Measurements from ENCODE around the gene RRAGD. TPM values are rescaled to one million over a fixed set of nuclear protein-coding genes. Genes with fewer than 3 reads are reported as not detected.

RRAGD gene
- total and polyA plus RNA-seq, 2 of the 8 experiments (the other 6 are each of a cell fraction or from before 2014, with no cell fraction given), result 7.2 to 30.8 TPM

DNA sequence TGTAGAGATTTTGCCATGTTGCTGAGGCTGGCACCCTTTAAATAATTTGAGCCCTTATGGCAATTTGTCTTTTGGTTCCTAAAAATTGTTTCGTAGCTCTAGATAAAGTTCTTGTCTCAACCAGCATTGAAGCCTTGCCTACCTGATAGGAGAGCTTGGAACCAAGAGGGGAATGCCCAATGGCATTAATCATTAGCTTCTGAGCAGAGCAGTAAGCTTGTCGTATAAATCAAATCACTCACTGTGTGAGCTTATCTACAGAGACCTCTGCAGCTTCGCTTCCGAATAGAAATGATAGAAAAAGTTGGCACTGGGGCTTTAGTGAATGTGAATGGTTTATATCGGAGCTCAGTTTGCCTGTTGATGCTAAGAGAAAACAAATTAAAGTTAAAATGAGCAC lies 31.6 kb upstream of the RRAGD start (continued):
- no peak for TF ChIP-seq CBX5 (IDR thresholded peaks at IDR 0.05; ENCODE audit: low read depth, low read length)
- TF ChIP-seq, protein P1, sequence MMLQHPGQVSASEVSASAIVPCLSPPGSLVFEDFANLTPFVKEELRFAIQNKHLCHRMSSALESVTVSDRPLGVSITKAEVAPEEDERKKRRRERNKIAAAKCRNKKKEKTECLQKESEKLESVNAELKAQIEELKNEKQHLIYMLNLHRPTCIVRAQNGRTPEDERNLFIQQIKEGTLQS (IDR thresholded peaks at IDR 0.05; ENCODE audit: insufficient read depth, low read depth, low read length), result no peak
- no peak for TF ChIP-seq CREB1 (IDR thresholded peaks at IDR 0.05)
- TF ChIP-seq, protein P2, sequence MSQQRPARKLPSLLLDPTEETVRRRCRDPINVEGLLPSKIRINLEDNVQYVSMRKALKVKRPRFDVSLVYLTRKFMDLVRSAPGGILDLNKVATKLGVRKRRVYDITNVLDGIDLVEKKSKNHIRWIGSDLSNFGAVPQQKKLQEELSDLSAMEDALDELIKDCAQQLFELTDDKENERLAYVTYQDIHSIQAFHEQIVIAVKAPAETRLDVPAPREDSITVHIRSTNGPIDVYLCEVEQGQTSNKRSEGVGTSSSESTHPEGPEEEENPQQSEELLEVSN (IDR thresholded peaks at IDR 0.05), result no peak
